Aorta (tissue), 5 donors: ENCODE measurements around the gene NME1. TPM values are rescaled to one million over a fixed set of nuclear protein-coding genes. Genes with fewer than 3 reads are reported as not detected.
"Not testable (repeated sequence)": the region's sequence is repeated elsewhere in the genome, so short reads cannot be mapped to it uniquely, and the experiment has no call there.

ENCODE experiments used
- ATAC-seq: fragments of 200-7000 bp; cut with Tn5 transposase; one replicate; pipeline ENCODE4 v1.9.1; 2022; ENCODE audit warnings: moderate library complexity; ENCODE audit not compliant: low FRiP score
- DNase-seq, 2 donors: peaks; one replicate each; pipeline ENCODE4 v3.0.0-alpha.2; 2020
- H3K27ac ChIP-seq, 2 donors: one replicate each; pipeline ENCODE4 v1.5.1; 2013; ENCODE audit warnings: low read length in 2 of 2, mild to moderate bottlenecking in 2 of 2, moderate library complexity in 2 of 2, control low read depth in 1 of 2, inconsistent platforms in 1 of 2, low read depth in 1 of 2
- H3K27me3 ChIP-seq, 2 donors: one replicate each; pipeline ENCODE4 v1.6.1; 2013; ENCODE audit warnings: control low read depth in 1 of 2, low read length in 1 of 2, mild to moderate bottlenecking in 1 of 2, moderate library complexity in 1 of 2; ENCODE audit not compliant: insufficient read depth in 2 of 2, control insufficient read depth in 1 of 2
- H3K36me3 ChIP-seq, 2 donors: one replicate each; pipeline ENCODE4 v1.6.1; 2013; ENCODE audit warnings: control low read depth in 1 of 2, low read length in 1 of 2, mild to moderate bottlenecking in 1 of 2; ENCODE audit not compliant: insufficient read depth in 2 of 2, control insufficient read depth in 1 of 2
- H3K4me1 ChIP-seq, 2 donors: one replicate each; pipeline ENCODE4 v1.6.1; 2013; ENCODE audit warnings: low read length in 2 of 2, control low read depth in 1 of 2, mild to moderate bottlenecking in 1 of 2, moderate library complexity in 1 of 2; ENCODE audit not compliant: insufficient read depth in 2 of 2, control insufficient read depth in 1 of 2
- H3K4me3 ChIP-seq, 2 donors: one replicate each; pipeline ENCODE4 v1.5.1; 2013; ENCODE audit warnings: low read length in 2 of 2, control low read depth in 1 of 2, mild to moderate bottlenecking in 1 of 2
- H3K9me3 ChIP-seq: one replicate; pipeline ENCODE4 v1.6.1; 2013; ENCODE audit warnings: mild to moderate bottlenecking, low read length; ENCODE audit not compliant: control insufficient read depth
- WGBS, 2 donors: extraction: QIAGEN DNeasy Blood & Tissue Kit; methylation state at CpG; one replicate each; pipeline ENCODE4 v1.1.7; 2013; 5-methylcytosine and 5-hydroxymethylcytosine counted together
- intact Hi-C, 2 donors: fragments of 100-400 bp; cut with DNase I; formaldehyde crosslinking; loops; one replicate each; pipeline versions ENCODE4 v1.14.2 to v1.15.0; 2022
- long read RNA-seq, 2 donors: library from polyadenylated mRNA; unstranded; transcript quantifications; one replicate each; pipeline ENCODE4 v2.0.0, GENCODE V29; 2020 to 2021
- polyA plus RNA-seq, 2 donors: library from polyadenylated mRNA; stranded (reverse); fragments of 200-250 nt; gene quantifications; one replicate each; pipeline ENCODE4 v1.2.3, GENCODE V29; 2013
- total RNA-seq, 2 donors: library from RNA; stranded (reverse); fragmentation: NEBNext Ultra II Directional; extraction: Animal tissue kit (Norgen Biotek cat#: 25700); gene quantifications; one replicate each; pipeline ENCODE4 v1.2.1, GENCODE V29; 2021
- donor health status: healthy with polysubstance abuse.
- donor health status: Bipolar disorder and iron deficiency.
- donor health status: DM: no; HTN: no; CAD: no.
- donor health status: DM: no; HTN: no; CAD: no.
- donor health status: DM: yes; HTN: yes; CAD: no.

Gene NME1
- total RNA-seq, result 10 to 100 TPM; 24.5 to 42.3 TPM
- 10 to 100 TPM; 30.5 to 34.8 TPM for polyA plus RNA-seq
- long read RNA-seq, donor 1, transcript NME1-203 (5 exons, 940 nt), result major isoform, 37 of 41 reads
- long read RNA-seq, donor 1, partial matches to known transcripts, result 2 of 41 reads
- long read RNA-seq, donor 1, other reads (novel, unspliced or antisense), result 1 of 41 reads
- long read RNA-seq, donor 2, transcript NME1-203 (5 exons, 940 nt), result major isoform, 8 of 9 reads
- long read RNA-seq, donor 2, partial matches to known transcripts, result 1 of 9 reads
- long read RNA-seq, donor 2, other reads (novel, unspliced or antisense), result 0 of 9 reads

DNA sequence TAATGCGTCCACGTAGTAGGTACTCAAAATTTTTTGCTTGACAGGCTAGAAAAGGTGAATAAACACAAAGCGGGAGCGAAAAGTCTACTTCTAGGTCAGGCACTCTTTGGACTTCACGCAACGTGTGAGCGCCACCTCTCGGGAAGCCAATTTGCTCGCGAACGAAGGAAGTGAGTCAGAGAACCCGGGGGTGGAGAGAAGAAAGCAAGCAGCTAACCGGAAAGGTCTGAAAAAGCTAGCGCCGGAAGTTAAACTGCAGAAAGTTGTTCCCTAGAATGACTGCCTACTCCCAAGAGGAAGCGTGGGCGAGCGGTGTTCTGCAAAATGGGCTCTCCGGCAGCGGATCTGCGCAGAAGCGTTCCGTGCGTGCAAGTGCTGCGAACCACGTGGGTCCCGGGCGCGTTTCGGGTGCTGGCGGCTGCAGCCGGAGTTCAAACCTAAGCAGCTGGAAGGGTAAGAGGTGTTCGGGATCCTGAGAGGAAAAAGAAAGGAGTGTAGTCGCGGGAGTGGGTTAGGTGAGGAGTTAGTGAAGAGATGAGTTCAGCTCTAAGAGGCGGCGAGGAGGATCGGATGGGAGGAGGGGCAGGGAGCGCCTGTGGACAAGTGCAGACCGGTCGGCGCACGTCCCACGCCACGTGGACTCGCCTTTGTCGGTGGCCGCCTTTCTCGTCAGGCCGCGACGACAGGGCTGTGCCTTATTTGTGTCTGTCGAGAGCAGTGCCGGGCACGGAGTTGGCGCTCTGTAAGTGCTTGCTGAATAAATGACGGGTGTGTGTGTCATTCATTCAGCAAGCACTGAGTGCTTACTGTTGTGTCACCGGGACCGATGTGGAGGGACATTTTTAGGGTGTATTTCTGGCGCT lies at the start of gene NME1:
TSS of gene NME1 (plus strand) at position 350 of the 863 bp plus-strand sequence. CDS start 2,096 bp downstream, outside the sequence.
- peak; percentile 96 to 97 for DNase-seq
- 0% methylated on average over 60 of the region's 60 CpGs for WGBS, 2 donors
- no peaks in the 10 kb centered on the region for H3K4me1 ChIP-seq
- H3K27me3 ChIP-seq, result no peaks in the 10 kb centered on the region
- H3K4me3 ChIP-seq, result peak within 1 kb of the TSS; percentile 37 to 55
- intact Hi-C loops, result loop anchor here (1.0 to 2.0 kb wide), 4 partner anchors 32 to 301 kb away; partner anchors contain the start of gene SPAG9 (in 1 of the 2)
- no peaks in the 10 kb centered on the region for H3K36me3 ChIP-seq
- H3K27ac ChIP-seq, result peak within 1 kb of the TSS in 1 of 2 donors; percentile 77
- H3K9me3 ChIP-seq, result no peaks in the 10 kb centered on the region
- peak; percentile 98 for ATAC-seq

DNA sequence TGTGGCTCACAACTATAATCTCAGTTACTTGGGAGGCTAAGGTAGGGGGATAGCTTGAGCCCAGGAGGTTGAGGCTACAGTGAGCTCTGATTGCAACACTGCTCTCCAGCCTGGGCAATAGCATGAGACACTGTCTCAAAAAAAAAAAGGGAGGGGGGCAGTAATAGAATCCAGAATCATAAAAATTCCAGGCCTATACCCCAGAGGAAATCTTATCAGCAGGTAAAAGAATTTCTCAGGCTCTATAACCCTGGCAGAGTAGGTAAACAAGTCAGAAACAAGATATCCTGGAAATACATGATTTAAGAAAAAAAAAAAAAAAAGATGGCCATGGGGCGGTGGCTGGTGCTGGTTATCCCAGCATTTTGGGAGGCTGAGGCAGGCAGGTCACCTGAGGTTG lies 45.6 kb upstream of the NME1 start:
- Histone ChIP-seq H3K36me3 (no peaks in the 10 kb centered on the region), H3K27ac (no peak overlapping the region), H3K27me3 (no peaks in the 10 kb centered on the region), H3K4me3 (no peak overlapping the region), H3K4me1 (peaks cover 0 to 2% of the 10 kb centered on the region in 2 donors), H3K9me3 (no peaks in the 10 kb centered on the region)
- ATAC-seq, result no peak
- intact Hi-C loops, result no loop called here
- 98 to 100% methylated on average over 1 of the region's 1 CpG for WGBS, 2 donors
- no peak for DNase-seq

DNA sequence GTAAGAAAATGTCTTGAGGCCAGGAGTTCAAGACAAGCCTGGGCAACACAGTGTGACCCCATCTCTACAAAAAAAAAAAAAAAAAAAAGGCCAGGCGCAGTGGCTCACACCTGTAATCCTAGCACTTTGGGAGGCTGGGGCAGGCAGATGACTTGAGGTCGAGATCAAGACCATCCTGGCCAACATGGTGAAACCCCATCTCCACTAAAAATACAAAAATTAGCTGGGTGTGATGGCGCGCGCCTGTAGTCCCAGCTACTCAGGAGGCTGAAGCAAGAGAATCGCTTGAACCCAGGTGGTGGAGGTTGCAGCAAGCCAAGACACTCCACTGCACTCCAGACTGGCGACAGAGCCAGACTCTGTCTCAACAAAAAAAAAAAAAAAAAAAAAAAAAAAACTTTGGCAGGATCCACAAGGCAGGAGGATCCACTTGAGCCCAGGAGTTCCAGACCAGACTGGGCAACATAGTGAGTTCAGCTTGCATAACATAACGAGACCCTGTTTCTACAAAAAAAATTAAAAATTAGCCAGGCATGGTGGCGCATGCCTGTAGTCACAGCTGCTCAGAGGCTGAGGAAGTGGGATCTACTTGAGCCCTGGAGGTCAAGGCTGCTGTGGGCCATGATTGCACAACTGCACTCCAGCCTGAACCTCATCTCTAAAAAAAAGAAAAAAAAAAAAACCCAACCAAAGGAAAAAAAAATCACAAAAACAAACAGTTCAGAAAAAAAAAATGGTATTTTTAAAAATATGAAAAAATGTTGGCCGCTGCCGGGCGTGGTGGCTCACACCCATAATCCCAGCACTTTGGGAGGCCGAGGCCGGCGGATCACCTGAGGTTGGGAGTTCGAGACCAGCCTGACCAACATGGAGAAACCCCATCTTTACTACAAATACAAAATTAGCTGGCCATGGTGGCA lies 40.8 kb upstream of the NME1 start:
- H3K9me3 ChIP-seq, H3K27ac ChIP-seq, intact Hi-C loops, H3K4me1 ChIP-seq, H3K4me3 ChIP-seq, H3K27me3 ChIP-seq, H3K36me3 ChIP-seq: not testable (repeated sequence)
- WGBS, 2 donors, result 81 to 83% methylated on average over 15 to 16 of the region's 16 CpGs
- ATAC-seq, result peak; percentile 87
- peak; percentile 41 to 84 for DNase-seq

DNA sequence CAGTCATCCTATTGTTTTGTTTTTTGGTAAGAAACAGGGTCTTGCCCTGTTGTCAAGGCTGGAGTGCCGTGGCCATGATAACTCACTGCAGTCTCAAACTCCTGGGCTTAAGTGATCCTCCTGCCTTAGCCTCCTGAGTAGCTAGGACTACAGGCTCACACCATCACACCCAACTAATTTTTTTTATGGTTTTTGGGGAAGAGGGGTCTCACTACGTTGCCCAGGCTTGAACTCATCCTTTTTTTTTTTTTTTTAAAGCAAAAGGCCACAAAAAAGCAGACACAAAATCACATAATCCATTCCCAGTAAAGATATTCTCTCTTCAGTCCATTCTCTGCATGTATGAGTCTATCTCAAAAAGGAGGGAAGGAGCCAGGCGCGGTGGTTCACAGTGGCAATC lies 38.2 kb upstream of the NME1 start:
- peak in 1 of 2 donors; percentile 46 for DNase-seq
- Histone ChIP-seq H3K36me3 (no peaks in the 10 kb centered on the region), H3K4me3 (no peak overlapping the region), H3K9me3 (no peaks in the 10 kb centered on the region), H3K27me3 (no peaks in the 10 kb centered on the region), H3K4me1 (peaks cover 0 to 7% of the 10 kb centered on the region in 2 donors), H3K27ac (no peak overlapping the region)
- ATAC-seq, result no peak
- intact Hi-C loops, result no loop called here
- 84 to 93% methylated on average over 4 of the region's 4 CpGs for WGBS, 2 donors

DNA sequence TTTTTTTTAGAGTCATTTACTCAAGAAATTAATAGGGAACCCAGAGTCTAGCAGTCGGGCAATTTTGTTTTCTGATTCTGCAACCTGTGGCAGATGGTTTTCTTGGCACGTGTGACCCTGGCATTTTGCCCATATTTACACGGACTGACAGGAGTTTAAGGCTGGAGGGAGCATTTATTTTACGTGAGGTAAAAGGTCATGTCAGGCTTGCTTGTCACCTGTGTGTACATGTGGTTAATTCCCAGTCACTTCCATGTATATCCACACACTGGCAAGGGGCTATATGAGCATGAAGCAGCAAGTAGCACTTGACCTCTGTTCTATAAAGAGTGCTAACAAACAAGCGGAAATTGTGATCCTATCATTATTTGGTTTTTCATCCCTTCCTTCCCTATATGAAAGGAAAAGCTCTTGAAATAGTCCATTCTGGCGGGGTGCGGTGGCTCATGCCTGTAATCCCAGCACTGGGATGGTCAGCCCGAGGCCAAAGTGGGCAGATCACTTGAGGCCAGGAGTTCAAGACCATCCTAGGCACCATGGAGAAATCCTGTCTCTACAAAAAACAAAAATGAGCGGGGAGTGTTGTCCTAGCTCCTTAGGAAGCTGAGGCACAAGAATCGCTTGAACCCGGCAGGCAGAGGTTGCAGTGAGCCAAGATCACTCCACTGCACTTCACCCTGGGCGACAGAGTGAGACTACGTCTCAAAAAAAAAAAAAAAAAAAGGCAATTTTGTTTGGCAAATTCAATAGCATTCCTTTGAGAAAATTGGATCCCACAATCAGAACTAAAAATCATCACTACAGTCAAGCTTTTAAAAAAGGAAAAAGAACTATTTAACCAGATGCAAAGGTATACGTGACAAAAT lies 34.8 kb upstream of the NME1 start:
- H3K4me1 ChIP-seq, result peaks cover 0 to 5% of the 10 kb centered on the region in 2 donors
- no peaks in the 10 kb centered on the region for H3K9me3 ChIP-seq
- 17 to 22% methylated on average over 14 of the region's 14 CpGs for WGBS, 2 donors
- ATAC-seq, result no peak
- peak overlapping the region in 1 of 2 donors; percentile 45 for H3K4me3 ChIP-seq
- peak; percentile 44 to 51 for DNase-seq
- no peaks in the 10 kb centered on the region for H3K27me3 ChIP-seq
- no peaks in the 10 kb centered on the region for H3K36me3 ChIP-seq
- no peak overlapping the region for H3K27ac ChIP-seq
- intact Hi-C loops, result no loop called here

DNA sequence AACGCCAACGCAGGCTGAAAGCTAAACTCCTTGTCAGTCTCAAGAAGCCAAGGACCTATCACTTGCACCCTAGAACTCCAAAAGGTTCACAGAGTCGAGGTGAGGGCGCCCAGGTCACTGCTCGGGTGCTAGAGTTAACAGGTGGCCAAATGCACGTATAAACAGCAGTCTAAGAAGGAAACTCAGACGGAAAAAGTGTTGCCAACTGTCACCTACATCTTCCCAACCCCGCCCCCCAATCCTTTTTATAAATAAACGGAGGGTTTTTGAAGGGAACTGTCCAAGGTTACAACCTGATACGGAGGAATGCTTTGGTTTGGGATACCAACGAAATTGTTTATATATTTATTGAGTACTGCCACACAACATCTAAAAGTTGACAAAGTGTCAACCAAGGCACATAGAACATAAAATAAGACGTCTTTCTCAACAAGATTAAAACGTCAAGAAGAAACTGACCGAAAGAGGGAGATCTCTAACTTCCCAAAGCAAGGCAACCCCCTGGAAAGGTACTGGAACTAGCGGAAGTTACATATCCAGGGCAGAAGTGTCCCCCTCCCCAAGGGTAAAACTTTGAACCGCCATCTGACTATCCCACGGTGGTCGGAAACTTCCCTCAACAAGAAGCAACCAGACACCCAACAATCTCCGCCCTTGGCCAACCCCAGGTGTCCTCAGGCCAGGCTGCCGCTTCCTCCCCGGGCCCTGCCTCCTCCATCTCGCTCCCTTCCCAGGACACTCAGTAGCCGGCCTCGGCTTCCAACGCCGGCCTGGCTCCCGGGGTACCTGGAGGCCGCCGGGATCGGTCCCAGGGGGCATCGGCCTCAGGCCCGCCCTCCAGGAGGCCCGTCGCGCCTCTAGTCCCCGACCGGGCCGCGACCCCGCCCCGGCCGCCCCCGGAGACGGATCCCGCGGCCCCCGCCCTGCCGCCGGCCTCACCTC lies 33.7 kb upstream of the NME1 start:
- Histone ChIP-seq H3K27ac (peak overlapping the region; percentile 94 to 96), H3K4me3 (peak overlapping the region; percentile 50 to 97), H3K27me3 (no peaks in the 10 kb centered on the region), H3K9me3 (no peaks in the 10 kb centered on the region), H3K4me1 (peaks cover 0 to 5% of the 10 kb centered on the region in 2 donors), H3K36me3 (no peaks in the 10 kb centered on the region)
- DNase-seq, result peak; percentile 63 to 85
- ATAC-seq, result peak; percentile 4
- WGBS, 2 donors, result 1% methylated on average over 40 to 49 of the region's 49 CpGs
- intact Hi-C loops, result loop anchor here (2.0 to 5.0 kb wide), 2 partner anchors 33 to 48 kb away; partner anchors contain the start of genes NME1 (in 1 of the 2) and NME2 (in 1 of the 2)

DNA sequence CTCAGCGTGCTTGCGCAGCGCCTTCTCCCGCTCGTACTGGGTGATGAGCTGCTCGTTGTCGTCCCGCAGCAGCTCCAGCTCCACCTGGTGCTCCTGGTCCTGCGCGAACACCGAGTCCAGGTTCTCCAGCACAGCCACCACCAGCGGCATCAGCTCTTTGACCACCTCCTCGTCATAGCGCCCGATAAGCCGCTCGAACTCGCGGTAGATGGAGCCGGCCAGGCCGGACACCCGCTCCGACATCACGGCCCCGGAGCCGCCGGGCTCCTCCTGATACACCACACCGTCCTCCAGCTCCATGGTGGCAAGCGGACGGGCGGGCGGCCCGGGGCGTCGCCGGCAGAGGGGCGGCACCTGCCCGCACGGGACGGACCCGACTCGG lies 33.0 kb upstream of the NME1 start:
- DNase-seq (no peak), ATAC-seq (peak; percentile 9)
- Histone ChIP-seq H3K9me3 (no peaks in the 10 kb centered on the region), H3K27ac (peak overlapping the region; percentile 94 to 96), H3K4me3 (peak overlapping the region; percentile 50 to 97), H3K27me3 (no peaks in the 10 kb centered on the region), H3K36me3 (no peaks in the 10 kb centered on the region), H3K4me1 (peaks cover 0 to 5% of the 10 kb centered on the region in 2 donors)
- intact Hi-C loops, result loop anchor here (2.0 to 5.0 kb wide), 2 partner anchors 32 to 47 kb away; partner anchors contain the start of genes NME1 (in 1 of the 2) and NME2 (in 1 of the 2)
- 0 to 1% methylated on average over 28 to 42 of the region's 42 CpGs for WGBS, 2 donors
